Activated CD4-positive, alpha-beta T cell treated with anti-CD3 and anti-CD28 coated beads for 24 hours (primary cell): ENCODE results near the gene PNPLA3.

Source experiments
- DNase-seq, 2 donors: peaks; one replicate each; pipeline ENCODE4 v3.0.0-alpha.2; 2020; ENCODE audit warnings: low read depth in 2 of 2

PNPLA3 gene

DNA sequence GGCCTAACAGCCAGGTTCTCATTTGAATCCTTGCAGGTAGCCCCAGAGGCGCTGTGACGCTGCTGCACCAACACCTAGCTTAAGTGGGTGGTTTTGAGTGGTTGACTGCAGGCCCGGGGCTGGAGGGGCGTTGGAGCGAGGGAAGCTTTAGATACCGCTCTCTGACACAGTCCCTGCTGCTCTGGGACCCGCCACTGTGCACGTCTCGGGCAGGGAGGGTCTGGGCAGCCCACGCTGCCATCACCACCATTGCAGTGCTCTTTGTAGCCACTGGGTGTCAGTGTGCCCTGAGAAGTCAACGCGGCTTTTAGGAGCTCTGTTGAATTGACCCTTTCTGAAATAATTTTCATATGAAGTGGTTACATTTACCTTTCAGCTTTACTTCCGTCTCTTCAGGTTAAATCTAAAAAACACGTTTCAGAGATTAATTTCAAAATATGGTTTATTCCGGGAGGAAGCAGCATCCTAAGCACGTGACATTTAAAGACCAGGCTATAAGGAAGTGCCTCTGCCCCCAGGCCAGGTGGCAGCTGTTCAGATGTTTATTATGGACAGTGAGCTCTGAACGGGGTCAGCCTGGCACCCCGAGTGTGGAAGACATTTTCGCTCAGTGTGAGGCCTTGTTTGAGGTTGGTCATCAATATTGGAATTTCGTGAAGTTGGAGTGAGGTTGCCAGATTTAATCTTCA is 69.6 kb downstream of the PNPLA3 start:
- DNase-seq: peak; percentile 19 to 31

DNA sequence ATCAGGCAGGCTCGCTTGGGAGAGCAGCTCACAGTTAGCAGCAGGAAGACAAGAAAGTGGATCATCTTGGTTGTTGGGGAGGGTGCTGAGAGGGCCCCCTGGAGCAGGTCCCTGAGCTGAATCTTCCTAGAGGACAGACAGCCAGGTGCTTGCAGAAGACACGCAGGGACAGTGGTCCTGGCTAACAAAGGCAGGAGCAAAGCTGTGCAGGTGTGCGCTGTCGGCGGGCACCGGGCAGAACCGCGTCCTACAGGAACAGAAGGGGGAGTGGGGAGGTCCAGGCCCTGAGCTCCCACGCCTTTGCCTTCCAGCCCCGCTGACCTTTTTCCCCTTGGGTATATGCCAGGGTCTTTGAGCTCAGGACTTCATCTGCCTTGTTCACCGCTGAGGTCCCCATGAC is 70.4 kb downstream of the PNPLA3 start:
- DNase-seq: no peak

DNA sequence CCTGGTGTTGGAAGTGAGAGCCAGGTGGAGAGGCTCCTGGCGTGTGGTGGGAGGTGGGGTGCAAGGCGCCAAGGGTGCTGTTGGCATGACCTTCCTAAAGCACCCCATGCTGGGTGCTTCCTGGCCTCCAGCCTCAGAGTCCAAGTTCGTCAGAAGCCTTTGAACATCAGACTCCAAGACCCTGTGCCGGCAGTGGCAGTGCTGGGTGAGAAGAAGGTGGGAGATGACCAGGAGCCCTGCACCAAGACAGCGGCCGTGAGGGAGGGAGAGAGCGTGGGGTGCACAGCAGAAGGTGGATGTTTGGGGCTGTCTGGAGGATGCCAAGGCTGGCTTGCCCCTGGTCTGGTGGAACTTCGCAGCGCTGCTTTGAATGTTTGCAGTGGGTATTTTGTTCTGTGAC is 70.8 kb downstream of the PNPLA3 start:
- no peak for DNase-seq

DNA sequence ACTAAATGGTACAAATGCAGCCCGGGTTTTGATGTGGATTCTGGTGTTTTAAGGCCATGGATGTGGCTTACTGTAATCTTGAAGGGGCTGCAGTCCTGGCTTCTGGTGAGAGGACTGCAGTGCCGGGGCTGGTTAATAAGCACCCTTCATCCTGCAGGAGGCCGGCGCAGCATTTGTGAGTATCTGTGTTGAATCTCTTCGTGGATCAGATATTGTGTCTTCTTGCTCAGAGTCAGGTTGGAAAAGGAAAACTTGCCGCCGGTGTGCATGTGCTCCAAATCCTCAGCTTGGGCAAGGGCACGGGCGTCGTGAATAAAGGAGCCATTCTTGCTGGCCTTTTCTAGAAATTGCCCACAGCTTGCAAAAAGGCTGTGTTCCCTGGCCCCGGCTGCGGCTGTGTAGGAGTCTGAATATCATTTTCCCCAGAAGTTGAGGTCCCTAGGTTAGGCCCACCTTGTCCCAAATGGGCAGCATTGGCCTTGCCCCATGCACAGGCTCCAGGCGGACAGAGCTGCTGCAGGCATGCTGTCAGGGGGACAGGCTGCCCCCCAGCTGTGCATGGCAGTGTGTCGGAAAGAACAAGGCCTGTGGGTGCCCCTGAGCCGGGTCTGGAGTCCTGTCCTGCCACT is 71.6 kb downstream of the PNPLA3 start:
- no peak for DNase-seq

DNA sequence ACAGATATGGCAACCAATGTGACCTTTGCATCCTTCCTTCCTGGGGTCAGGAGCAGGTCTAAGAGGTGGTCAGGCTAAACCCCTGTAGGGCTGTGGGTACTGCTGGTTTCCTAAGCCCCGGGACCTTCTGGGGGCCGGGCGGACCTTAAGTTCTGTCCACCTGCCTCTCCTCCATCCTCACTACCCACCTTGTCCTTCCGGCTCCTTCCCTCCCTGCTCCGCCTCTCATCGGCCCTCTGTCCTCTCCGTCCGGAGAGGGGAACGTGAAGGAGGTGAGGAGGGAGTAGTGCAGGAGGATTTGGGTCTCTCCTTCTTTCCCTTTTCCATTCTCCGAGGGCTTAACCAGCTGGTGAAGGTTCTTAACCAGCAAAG is 72.2 kb downstream of the PNPLA3 start:
- DNase-seq: no peak

DNA sequence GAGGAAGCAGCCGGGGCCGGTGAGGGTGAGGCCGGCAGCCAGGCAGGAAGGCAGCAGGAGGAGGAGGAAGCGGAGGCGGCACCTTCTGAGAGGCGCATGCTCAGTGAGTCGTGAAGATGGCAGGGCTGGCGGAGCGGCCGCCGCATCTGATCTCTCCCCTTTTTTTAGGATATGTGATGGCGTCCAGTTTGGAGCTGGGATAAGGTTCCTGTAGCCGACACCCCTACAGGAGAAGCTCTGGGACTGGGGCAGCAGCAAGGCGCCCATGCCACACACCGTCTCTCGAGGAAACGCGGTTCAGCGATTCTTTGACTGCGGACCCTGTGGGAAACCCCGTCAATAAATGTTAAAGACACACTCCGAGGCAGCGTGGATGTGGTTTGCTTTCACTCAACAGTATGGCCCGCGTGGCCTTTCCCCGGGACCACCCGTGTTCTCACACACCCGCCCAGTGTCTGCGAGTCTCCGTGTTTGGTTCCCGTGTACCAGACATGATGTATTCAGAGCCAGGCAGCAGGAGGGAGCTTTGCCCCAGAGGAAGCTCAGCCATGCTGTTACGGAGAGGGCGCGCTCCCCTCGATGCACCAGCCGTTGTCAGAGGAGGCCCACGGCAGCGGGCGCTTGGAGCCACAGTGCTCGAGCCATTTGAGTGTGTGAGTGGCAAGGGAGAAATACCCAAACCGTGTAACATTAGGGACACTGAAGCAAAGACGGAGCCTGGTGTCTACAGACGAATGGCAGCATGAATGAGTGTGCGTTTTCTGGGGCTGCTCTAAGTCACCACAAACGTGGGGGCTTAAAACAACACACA is 72.8 kb downstream of the PNPLA3 start:
- peak; percentile 53 to 55 for DNase-seq

DNA sequence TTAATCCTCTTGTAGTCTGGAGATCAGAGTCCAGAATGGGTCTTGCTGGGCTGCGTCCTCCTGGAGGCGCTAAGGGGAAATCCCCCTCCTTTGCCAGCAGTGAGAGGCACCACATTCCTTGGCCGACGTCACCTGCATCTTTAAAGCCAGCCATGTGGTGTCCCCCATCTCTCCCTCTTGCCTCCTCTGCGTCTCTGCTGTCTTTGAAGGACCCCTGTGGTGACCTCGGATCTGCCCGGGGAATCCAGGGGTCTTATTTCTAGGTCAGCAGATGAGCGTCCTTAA is 73.3 kb downstream of the PNPLA3 start:
- no peak for DNase-seq
